Smooth muscle cell of the pulmonary artery (primary cell): ENCODE data around the gene BTBD3. TPM values are rescaled to one million over a fixed set of nuclear protein-coding genes. Genes with fewer than 3 reads are reported as not detected.

Source experiments
- total RNA-seq: library from RNA; depleted of rRNA; stranded (reverse); fragments of >200 nt; gene quantifications from 2 replicates; pipeline ENCODE4 v1.2.3, GENCODE V29; 2014

Gene BTBD3
- total RNA-seq: 15.2 and 18.5 TPM in 2 replicates

GRCh38 chr20:11917663-11918062 lies at the start of gene BTBD3:
Gene BTBD3 (plus strand): TSS chr20:11917893. CDS start chr20:11918276, 383 bp downstream.

